GM10847 (cell line): Measurements from ENCODE around the gene FRMD4A.

ENCODE experiments used
- POLR2A ChIP-seq: IDR thresholded peaks from 2 replicates; pipeline ENCODE4 v1.6.1; 2011; ENCODE audit not compliant: insufficient read length; ENCODE audit errors: extremely low read depth

FRMD4A gene

GRCh38 chr10:14131261-14131960 is 199.3 kb downstream of the FRMD4A start:
- no peak for TF ChIP-seq POLR2A

GRCh38 chr10:14129770-14130169 is 201.0 kb downstream of the FRMD4A start:
- no peak for TF ChIP-seq POLR2A

- no peak for TF ChIP-seq POLR2A
Observed at GRCh38 chr10:14128519-14128918, 202.2 kb downstream of the FRMD4A start.

GRCh38 chr10:14126697-14127440 is 203.9 kb downstream of the FRMD4A start:
- TF ChIP-seq POLR2A = no peak

- TF ChIP-seq POLR2A = no peak
Observed at GRCh38 chr10:14125564-14125963, 205.2 kb downstream of the FRMD4A start.

GRCh38 chr10:14124941-14125340 is 205.8 kb downstream of the FRMD4A start:
- no peak for TF ChIP-seq POLR2A

- no peak for TF ChIP-seq POLR2A
Observed at GRCh38 chr10:14123139-14123538, 207.6 kb downstream of the FRMD4A start.

GRCh38 chr10:14120812-14121211 is 209.9 kb downstream of the FRMD4A start:
- no peak for TF ChIP-seq POLR2A

- TF ChIP-seq POLR2A = no peak
Observed at GRCh38 chr10:14118953-14119352, 211.8 kb downstream of the FRMD4A start.

- TF ChIP-seq POLR2A = no peak
Observed at GRCh38 chr10:14116837-14117236, 213.9 kb downstream of the FRMD4A start.

GRCh38 chr10:14116021-14116420 is 214.7 kb downstream of the FRMD4A start:
- no peak for TF ChIP-seq POLR2A

GRCh38 chr10:14114791-14115190 is 215.9 kb downstream of the FRMD4A start:
- TF ChIP-seq POLR2A = no peak

GRCh38 chr10:14112056-14112455 is 218.7 kb downstream of the FRMD4A start:
- no peak for TF ChIP-seq POLR2A

GRCh38 chr10:14111208-14111607 is 219.5 kb downstream of the FRMD4A start:
- no peak for TF ChIP-seq POLR2A

GRCh38 chr10:14106828-14107227 is 223.9 kb downstream of the FRMD4A start:
- TF ChIP-seq POLR2A = no peak

- TF ChIP-seq POLR2A = no peak
Observed at GRCh38 chr10:14102056-14102455, 228.7 kb downstream of the FRMD4A start.

GRCh38 chr10:14099885-14100284 is 230.8 kb downstream of the FRMD4A start:
- TF ChIP-seq POLR2A = no peak

GRCh38 chr10:14093730-14094484 is 236.8 kb downstream of the FRMD4A start:
- no peak for TF ChIP-seq POLR2A
